HepG2 (cell line): ENCODE measurements around the gene CPT1C. TPM values are rescaled to one million over a fixed set of nuclear protein-coding genes. Genes with fewer than 3 reads are reported as not detected.
A peak's percentile ranks its signal among the peaks of the same experiment; 100 is the strongest.

ENCODE experiments used
- ZSCAN21 ChIP-seq: sonication (generic); formaldehyde crosslinking; IDR thresholded peaks from 2 replicates; pipeline ENCODE4 v1.8.0; 2022; ENCODE audit warnings: mild to moderate bottlenecking, missing genetic modification reagents, moderate library complexity, borderline replicate concordance
- polyA plus RNA-seq, 8 experiments: library from polyadenylated mRNA; depleted of rRNA in 3 of 8; stranded (reverse) in 7 of 8; unstranded in 1 of 8; fragments of >200 nt; fragmentation: Illumina TruSeq in 4 of 8; extraction: Trizol in 4 of 8; gene quantifications; 2 replicates each; pipeline versions ENCODE4 v1.2.1 to v1.2.3, GENCODE V29; 2011 to 2016; ENCODE audit warnings: low read depth in 4 of 8, missing spikeins in 1 of 8, mixed read lengths in 1 of 8; ENCODE audit not compliant: insufficient read depth in 1 of 8
- total RNA-seq, 5 experiments: library from RNA; depleted of rRNA; stranded (reverse); fragments of >200 nt; fragmentation: Illumina TruSeq; extraction: Trizol; gene quantifications; 2 replicates each; pipeline ENCODE4 v1.2.3, GENCODE V29; 2016; ENCODE audit warnings: low read depth in 1 of 5
- TF ChIP-seq, protein P1 (sequence below): sonication (generic); formaldehyde crosslinking; IDR thresholded peaks from 2 replicates; pipeline ENCODE4 v1.5.0; 2020; ENCODE audit warnings: missing genetic modification reagents
- TF ChIP-seq, protein P2 (sequence below): sonication (generic); IDR thresholded peaks from 2 replicates; pipeline ENCODE4 v1.6.1; 2016; ENCODE audit warnings: low read depth, borderline replicate concordance
- TF ChIP-seq, protein P3 (sequence below): sonication (generic); formaldehyde crosslinking; IDR thresholded peaks from 2 replicates; pipeline ENCODE4 v1.8.0; 2022; ENCODE audit warnings: mild to moderate bottlenecking, missing genetic modification reagents, moderate library complexity
- TF ChIP-seq, protein P4 (sequence below): sonication (generic); formaldehyde crosslinking; IDR thresholded peaks from 2 replicates; pipeline ENCODE4 v1.4.0; 2020; ENCODE audit warnings: missing genetic modification reagents, borderline replicate concordance

CPT1C gene
- total and polyA plus RNA-seq, 2 of the 13 experiments (the other 11 are each of a cell fraction or from before 2014, with no cell fraction given) = 0.18 TPM; not detected in 1

DNA sequence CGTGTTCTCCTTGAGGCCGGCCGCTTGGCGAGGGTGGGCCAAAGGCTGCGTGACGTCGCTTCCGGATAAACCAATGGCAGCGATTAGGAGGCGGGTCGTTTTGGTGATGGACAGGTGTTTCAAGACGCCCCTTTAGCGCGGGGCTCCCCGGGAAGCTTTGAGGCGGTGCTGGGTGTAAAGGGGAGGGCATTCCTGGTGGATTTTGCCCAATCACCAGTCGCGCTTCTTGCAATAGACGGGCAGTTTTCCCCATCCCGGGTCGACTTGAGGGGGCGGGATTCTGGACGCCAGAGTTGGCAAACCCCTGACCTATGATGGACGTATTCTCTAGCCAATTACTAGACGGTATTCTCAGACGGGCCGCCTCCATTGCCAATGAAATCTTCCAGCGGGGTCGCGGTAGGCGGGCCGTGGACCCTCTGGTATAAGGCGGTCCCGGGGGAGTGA lies 14.1 kb upstream of the CPT1C start (continued):
- TF ChIP-seq, protein P1, sequence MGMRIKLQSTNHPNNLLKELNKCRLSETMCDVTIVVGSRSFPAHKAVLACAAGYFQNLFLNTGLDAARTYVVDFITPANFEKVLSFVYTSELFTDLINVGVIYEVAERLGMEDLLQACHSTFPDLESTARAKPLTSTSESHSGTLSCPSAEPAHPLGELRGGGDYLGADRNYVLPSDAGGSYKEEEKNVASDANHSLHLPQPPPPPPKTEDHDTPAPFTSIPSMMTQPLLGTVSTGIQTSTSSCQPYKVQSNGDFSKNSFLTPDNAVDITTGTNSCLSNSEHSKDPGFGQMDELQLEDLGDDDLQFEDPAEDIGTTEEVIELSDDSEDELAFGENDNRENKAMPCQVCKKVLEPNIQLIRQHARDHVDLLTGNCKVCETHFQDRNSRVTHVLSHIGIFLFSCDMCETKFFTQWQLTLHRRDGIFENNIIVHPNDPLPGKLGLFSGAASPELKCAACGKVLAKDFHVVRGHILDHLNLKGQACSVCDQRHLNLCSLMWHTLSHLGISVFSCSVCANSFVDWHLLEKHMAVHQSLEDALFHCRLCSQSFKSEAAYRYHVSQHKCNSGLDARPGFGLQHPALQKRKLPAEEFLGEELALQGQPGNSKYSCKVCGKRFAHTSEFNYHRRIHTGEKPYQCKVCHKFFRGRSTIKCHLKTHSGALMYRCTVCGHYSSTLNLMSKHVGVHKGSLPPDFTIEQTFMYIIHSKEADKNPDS (CRISPR knock-in tag) = no peak
- TF ChIP-seq, protein P2, sequence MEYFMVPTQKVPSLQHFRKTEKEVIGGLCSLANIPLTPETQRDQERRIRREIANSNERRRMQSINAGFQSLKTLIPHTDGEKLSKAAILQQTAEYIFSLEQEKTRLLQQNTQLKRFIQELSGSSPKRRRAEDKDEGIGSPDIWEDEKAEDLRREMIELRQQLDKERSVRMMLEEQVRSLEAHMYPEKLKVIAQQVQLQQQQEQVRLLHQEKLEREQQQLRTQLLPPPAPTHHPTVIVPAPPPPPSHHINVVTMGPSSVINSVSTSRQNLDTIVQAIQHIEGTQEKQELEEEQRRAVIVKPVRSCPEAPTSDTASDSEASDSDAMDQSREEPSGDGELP = 0 out of 2 replicates have a peak, but pooled peaks have one; percentile 25
- TF ChIP-seq, protein P3, sequence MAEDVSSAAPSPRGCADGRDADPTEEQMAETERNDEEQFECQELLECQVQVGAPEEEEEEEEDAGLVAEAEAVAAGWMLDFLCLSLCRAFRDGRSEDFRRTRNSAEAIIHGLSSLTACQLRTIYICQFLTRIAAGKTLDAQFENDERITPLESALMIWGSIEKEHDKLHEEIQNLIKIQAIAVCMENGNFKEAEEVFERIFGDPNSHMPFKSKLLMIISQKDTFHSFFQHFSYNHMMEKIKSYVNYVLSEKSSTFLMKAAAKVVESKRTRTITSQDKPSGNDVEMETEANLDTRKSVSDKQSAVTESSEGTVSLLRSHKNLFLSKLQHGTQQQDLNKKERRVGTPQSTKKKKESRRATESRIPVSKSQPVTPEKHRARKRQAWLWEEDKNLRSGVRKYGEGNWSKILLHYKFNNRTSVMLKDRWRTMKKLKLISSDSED (CRISPR knock-in tag) = no peak
- TF ChIP-seq ZSCAN21 (CRISPR knock-in tag) = no peak
- TF ChIP-seq, protein P4, sequence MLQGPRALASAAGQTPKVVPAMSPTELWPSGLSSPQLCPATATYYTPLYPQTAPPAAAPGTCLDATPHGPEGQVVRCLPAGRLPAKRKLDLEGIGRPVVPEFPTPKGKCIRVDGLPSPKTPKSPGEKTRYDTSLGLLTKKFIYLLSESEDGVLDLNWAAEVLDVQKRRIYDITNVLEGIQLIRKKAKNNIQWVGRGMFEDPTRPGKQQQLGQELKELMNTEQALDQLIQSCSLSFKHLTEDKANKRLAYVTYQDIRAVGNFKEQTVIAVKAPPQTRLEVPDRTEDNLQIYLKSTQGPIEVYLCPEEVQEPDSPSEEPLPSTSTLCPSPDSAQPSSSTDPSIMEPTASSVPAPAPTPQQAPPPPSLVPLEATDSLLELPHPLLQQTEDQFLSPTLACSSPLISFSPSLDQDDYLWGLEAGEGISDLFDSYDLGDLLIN (CRISPR knock-in tag) = no peak
